HG02588 (cell line): ENCODE results near the gene GYG2.
"Not testable (repeated sequence)": the region's sequence is repeated elsewhere in the genome, so short reads cannot be mapped to it uniquely, and the experiment has no call there.

Source experiments
- ATAC-seq: cut with Tn5 transposase; IDR thresholded peaks from one replicate; pipeline ENCODE4 v1.9.1; 2021; ENCODE audit warnings: mild to moderate bottlenecking, moderate library complexity; ENCODE audit not compliant: unreplicated experiment

GYG2 gene

GRCh38 chrX:2828344-2828958, at the start of gene GYG2:
TSS of gene GYG2 (plus strand) at chrX:2828930. CDS start at chrX:2830189, 1,259 bp downstream.
- no peak for ATAC-seq

- ATAC-seq, result not testable (repeated sequence)
These were observed 48.1 kb upstream of the GYG2 start for GRCh38 chrX:2780472-2781225.

- ATAC-seq, result no peak
These were observed 47.5 kb upstream of the GYG2 start for GRCh38 chrX:2781226-2781571.

GRCh38 chrX:2781698-2782097, 47.0 kb upstream of the GYG2 start:
- no peak for ATAC-seq

GRCh38 chrX:2782171-2782570, 46.6 kb upstream of the GYG2 start:
- ATAC-seq, result no peak

GRCh38 chrX:2782778-2783177, 46.0 kb upstream of the GYG2 start:
- ATAC-seq, result no peak

- ATAC-seq, result no peak
These were observed 44.7 kb upstream of the GYG2 start for GRCh38 chrX:2784026-2784425.

GRCh38 chrX:2785538-2785937, 43.2 kb upstream of the GYG2 start:
- ATAC-seq, result no peak

GRCh38 chrX:2788980-2789379, 39.8 kb upstream of the GYG2 start:
- ATAC-seq, result no peak

- no peak for ATAC-seq
These were observed 39.2 kb upstream of the GYG2 start for GRCh38 chrX:2789569-2789968.

- ATAC-seq, result no peak
These were observed 35.0 kb upstream of the GYG2 start for GRCh38 chrX:2793752-2794151.

- no peak for ATAC-seq
These were observed 34.4 kb upstream of the GYG2 start for GRCh38 chrX:2794336-2794735.

- ATAC-seq, result not testable (repeated sequence)
These were observed 31.9 kb upstream of the GYG2 start for GRCh38 chrX:2796808-2797207.

- no peak for ATAC-seq
These were observed 29.4 kb upstream of the GYG2 start for GRCh38 chrX:2799369-2799768.

GRCh38 chrX:2799980-2800379, 28.8 kb upstream of the GYG2 start:
- not testable (repeated sequence) for ATAC-seq

- ATAC-seq, result no peak
These were observed 27.5 kb upstream of the GYG2 start for GRCh38 chrX:2801223-2801622.

GRCh38 chrX:2802376-2803090, 26.2 kb upstream of the GYG2 start:
- not testable (repeated sequence) for ATAC-seq

- ATAC-seq, result not testable (repeated sequence)
These were observed 25.2 kb upstream of the GYG2 start for GRCh38 chrX:2803486-2803885.

GRCh38 chrX:2804106-2804843, 24.5 kb upstream of the GYG2 start:
- ATAC-seq, result not testable (repeated sequence)

- ATAC-seq, result not testable (repeated sequence)
These were observed 23.9 kb upstream of the GYG2 start for GRCh38 chrX:2804858-2805257.

- no peak for ATAC-seq
These were observed 17.5 kb upstream of the GYG2 start for GRCh38 chrX:2811271-2811670.
